H9 (cell line): ENCODE measurements around the gene SDHAF2. TPM values are rescaled to one million over a fixed set of nuclear protein-coding genes. Genes with fewer than 3 reads are reported as not detected.

Experiments
- DNase-seq: peaks from one replicate; pipeline ENCODE4 v3.0.0-alpha.2; 2017
- H2AFZ ChIP-seq: one replicate; pipeline ENCODE4 v1.6.1; 2013; ENCODE audit warnings: mild to moderate bottlenecking, low read length, control low read depth, moderate library complexity
- H2AK5ac ChIP-seq: 2 replicates; pipeline ENCODE4 v1.6.1; 2013; ENCODE audit warnings: low read length, control low read depth, mixed read lengths; ENCODE audit not compliant: insufficient read length
- H2BK120ac ChIP-seq: one replicate; pipeline ENCODE4 v1.6.1; 2013; ENCODE audit warnings: low read depth, mild to moderate bottlenecking, low read length, control low read depth, inconsistent platforms; ENCODE audit not compliant: poor library complexity, severe bottlenecking
- H2BK12ac ChIP-seq: 2 replicates; pipeline ENCODE4 v1.6.1; 2013; ENCODE audit warnings: low read length, control low read depth, mixed read lengths, low read depth; ENCODE audit not compliant: insufficient read length
- H2BK15ac ChIP-seq: 2 replicates; pipeline ENCODE4 v1.6.1; 2013; ENCODE audit warnings: low read depth, low read length, control low read depth
- H2BK20ac ChIP-seq: one replicate; pipeline ENCODE4 v1.6.1; 2013; ENCODE audit warnings: low read depth, mild to moderate bottlenecking, low read length, control low read depth, inconsistent platforms; ENCODE audit not compliant: poor library complexity, severe bottlenecking
- H2BK5ac ChIP-seq: 2 replicates; pipeline ENCODE4 v1.6.1; 2013; ENCODE audit warnings: low read length, control low read depth, mixed read lengths; ENCODE audit not compliant: insufficient read length
- H3K14ac ChIP-seq: 2 replicates; pipeline ENCODE4 v1.6.1; 2013; ENCODE audit warnings: low read length, control low read depth; ENCODE audit not compliant: insufficient read depth
- H3K18ac ChIP-seq: 2 replicates; pipeline ENCODE4 v1.6.1; 2013; ENCODE audit warnings: low read depth, mild to moderate bottlenecking, mixed read lengths, low read length, control low read depth; ENCODE audit not compliant: insufficient read length
- H3K23ac ChIP-seq: 2 replicates; pipeline ENCODE4 v1.6.1; 2013; ENCODE audit warnings: low read length, control low read depth, mixed read lengths, low read depth; ENCODE audit not compliant: insufficient read length
- H3K23me2 ChIP-seq: 2 replicates; pipeline ENCODE4 v1.6.1; 2013; ENCODE audit warnings: low read depth, mild to moderate bottlenecking, mixed read lengths, low read length, control low read depth; ENCODE audit not compliant: insufficient read length, poor library complexity, severe bottlenecking
- H3K27ac ChIP-seq: 2 replicates; pipeline ENCODE4 v1.5.1; 2013; ENCODE audit warnings: low read length, control low read depth, mixed read lengths, low read depth; ENCODE audit not compliant: insufficient read length
- H3K27me3 ChIP-seq: 2 replicates; pipeline ENCODE4 v1.6.1; 2013; ENCODE audit warnings: low read length, control low read depth, inconsistent platforms; ENCODE audit not compliant: insufficient read depth
- H3K4ac ChIP-seq: 2 replicates; pipeline ENCODE4 v1.6.1; 2013; ENCODE audit warnings: low read depth, mild to moderate bottlenecking, control low read depth, inconsistent platforms, low read length, moderate library complexity
- H3K4me1 ChIP-seq: 2 replicates; pipeline ENCODE4 v1.6.1; 2013; ENCODE audit warnings: low read length, control low read depth, inconsistent platforms; ENCODE audit not compliant: insufficient read depth
- H3K4me2 ChIP-seq: 2 replicates; pipeline ENCODE4 v1.6.1; 2013; ENCODE audit warnings: low read length, control low read depth, mixed read lengths; ENCODE audit not compliant: insufficient read length, insufficient read depth
- H3K56ac ChIP-seq: 2 replicates; pipeline ENCODE4 v1.6.1; 2013; ENCODE audit warnings: low read depth, mild to moderate bottlenecking, mixed read lengths, low read length, control low read depth; ENCODE audit not compliant: insufficient read length
- H3K79me1 ChIP-seq: 2 replicates; pipeline ENCODE4 v1.6.1; 2013; ENCODE audit warnings: low read depth, mild to moderate bottlenecking, moderate library complexity, low read length, control low read depth, inconsistent platforms; ENCODE audit not compliant: insufficient read depth, poor library complexity, severe bottlenecking
- H3K79me2 ChIP-seq: 2 replicates; pipeline ENCODE4 v1.6.1; 2013; ENCODE audit warnings: low read length, control low read depth, inconsistent platforms; ENCODE audit not compliant: insufficient read depth
- H3K9ac ChIP-seq: 2 replicates; pipeline ENCODE4 v1.6.1; 2013; ENCODE audit warnings: low read length, control low read depth, mixed read lengths; ENCODE audit not compliant: insufficient read length; ENCODE audit errors: extremely low read depth
- H3K9me3 ChIP-seq: one replicate; pipeline ENCODE4 v1.6.1; 2013; ENCODE audit warnings: low read depth, low read length, inconsistent platforms; ENCODE audit not compliant: control insufficient read depth
- H3T11ph ChIP-seq: one replicate; pipeline ENCODE4 v1.6.1; 2013; ENCODE audit warnings: mild to moderate bottlenecking, low read length, control low read depth, inconsistent platforms
- H4K20me1 ChIP-seq: one replicate; pipeline ENCODE4 v1.6.1; 2013; ENCODE audit not compliant: control insufficient read depth, insufficient read length, insufficient read depth
- H4K5ac ChIP-seq: 2 replicates; pipeline ENCODE4 v1.6.1; 2013; ENCODE audit warnings: low read depth, mild to moderate bottlenecking, mixed read lengths, low read length, control low read depth; ENCODE audit not compliant: insufficient read length
- H4K8ac ChIP-seq: replicated peaks from 2 replicates; pipeline ENCODE4 v1.6.1; 2013; ENCODE audit warnings: low read length, control low read depth, mixed read lengths, low read depth; ENCODE audit not compliant: insufficient read length
- H4K91ac ChIP-seq: 2 replicates; pipeline ENCODE4 v1.6.1; 2013; ENCODE audit warnings: low read depth, mild to moderate bottlenecking, moderate library complexity, mixed read lengths, low read length, control low read depth; ENCODE audit not compliant: insufficient read length
- H3K27ac Mint-ChIP-seq, 3 experiments: 2 replicates in 2 of 3; 3 replicates in 1 of 3; pipeline ENCODE4 v1.8.0; 2020 to 2021; ENCODE audit warnings: mixed read lengths in 3 of 3, mild to moderate bottlenecking in 1 of 3, moderate library complexity in 1 of 3
- H3K27me3 Mint-ChIP-seq: 2 replicates; pipeline ENCODE4 v1.8.0; 2021; ENCODE audit warnings: low read depth, mild to moderate bottlenecking, moderate library complexity, mixed read lengths
- H3K36me3 Mint-ChIP-seq, 3 experiments: 2 replicates in 2 of 3; 3 replicates in 1 of 3; pipeline ENCODE4 v1.8.0; 2020 to 2021; ENCODE audit warnings: low read depth in 3 of 3, mixed read lengths in 3 of 3; ENCODE audit not compliant: insufficient read depth in 1 of 3
- H3K4me1 Mint-ChIP-seq, 2 experiments: 2 replicates each; pipeline ENCODE4 v1.8.0; 2020; ENCODE audit warnings: mixed read lengths in 2 of 2
- H3K4me3 Mint-ChIP-seq, 2 experiments: 2 replicates in 1 of 2; 3 replicates in 1 of 2; pipeline ENCODE4 v1.8.0; 2020 to 2021; ENCODE audit warnings: mild to moderate bottlenecking in 2 of 2, mixed read lengths in 2 of 2, moderate library complexity in 1 of 2
- H3K9me3 Mint-ChIP-seq, 2 experiments: 2 replicates in 1 of 2; 3 replicates in 1 of 2; pipeline ENCODE4 v1.8.0; 2020; ENCODE audit warnings: mild to moderate bottlenecking in 2 of 2, mixed read lengths in 2 of 2, moderate library complexity in 1 of 2
- WGBS: extraction: QIAGEN DNeasy Blood & Tissue Kit; methylation state at CpG from one replicate; pipeline ENCODE4 v1.1.7; 2013; ENCODE audit warnings: missing lambda C conversion rate, low lambda C conversion rate, mixed read lengths; ENCODE audit not compliant: insufficient read length; ENCODE audit errors: extremely low coverage; 5-methylcytosine and 5-hydroxymethylcytosine counted together
- total RNA-seq: library from RNA; stranded (reverse); gene quantifications from 2 replicates; pipeline ENCODE4 v1.2.1, GENCODE V29; 2021
- TF ChIP-seq, protein P1 (sequence below): fragments of 200-600 bp; sonication (generic); conservative IDR thresholded peaks from 3 replicates; pipeline ENCODE4 v1.8.0; 2021; ENCODE audit warnings: antibody characterized with exemption, mild to moderate bottlenecking

Gene SDHAF2
- total RNA-seq, 1 experiment from 2014 or later, result 41.8 TPM

DNA sequence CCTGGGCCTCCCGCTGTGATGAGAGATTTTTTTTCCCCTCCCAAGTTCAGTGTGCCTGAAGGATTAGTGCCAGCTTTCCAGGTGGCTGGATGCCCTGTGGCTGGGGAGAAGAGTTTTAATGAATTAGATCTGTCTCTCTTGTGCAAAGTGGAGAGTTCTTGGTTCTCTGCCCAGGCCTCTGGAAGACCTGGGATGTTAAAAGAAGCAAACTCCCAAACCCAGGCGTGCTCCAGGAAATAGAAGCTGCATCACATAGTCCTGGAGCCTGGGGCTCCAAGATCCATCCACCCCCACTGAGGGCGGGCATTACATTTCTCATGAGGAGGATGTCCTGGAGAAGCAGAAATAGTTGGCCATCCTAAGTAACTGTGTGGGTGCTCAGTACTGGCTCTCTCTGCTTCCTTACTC lies 30.6 kb downstream of the SDHAF2 start:
- Mint-ChIP-seq H3K27me3 (no peaks in the 10 kb centered on the region), H3K36me3 (peaks cover under 1 to 8% (median 4%) of the 10 kb centered on the region in 3 experiments; a peak in 3 of 7 replicates), H3K9me3 (no peaks in the 10 kb centered on the region), H3K4me3 (no peak overlapping the region), H3K27ac (no peak overlapping the region), H3K4me1 (peaks cover 3 to 4% of the 10 kb centered on the region in 2 experiments; a peak in 3 of 4 replicates)
- no peak overlapping the region for H3K23ac ChIP-seq
- no peak overlapping the region for H3K27ac ChIP-seq
- DNase-seq, result no peak
- WGBS, result no CpG with 5 or more reads among the region's 3 CpGs
- peaks cover 2% of the 10 kb centered on the region for H4K20me1 ChIP-seq
- no peaks in the 10 kb centered on the region for H3K79me1 ChIP-seq
- H3K4me1 ChIP-seq, result no peaks in the 10 kb centered on the region
- no peak overlapping the region for H2BK5ac ChIP-seq
- H3K23me2 ChIP-seq, result no peaks in the 10 kb centered on the region
- no peak overlapping the region for H2BK20ac ChIP-seq
- H2AFZ ChIP-seq, result no peak overlapping the region
- H2BK120ac ChIP-seq, result no peak overlapping the region
- no peak overlapping the region for H2AK5ac ChIP-seq
- H2BK15ac ChIP-seq, result no peak overlapping the region
- TF ChIP-seq, protein P1, sequence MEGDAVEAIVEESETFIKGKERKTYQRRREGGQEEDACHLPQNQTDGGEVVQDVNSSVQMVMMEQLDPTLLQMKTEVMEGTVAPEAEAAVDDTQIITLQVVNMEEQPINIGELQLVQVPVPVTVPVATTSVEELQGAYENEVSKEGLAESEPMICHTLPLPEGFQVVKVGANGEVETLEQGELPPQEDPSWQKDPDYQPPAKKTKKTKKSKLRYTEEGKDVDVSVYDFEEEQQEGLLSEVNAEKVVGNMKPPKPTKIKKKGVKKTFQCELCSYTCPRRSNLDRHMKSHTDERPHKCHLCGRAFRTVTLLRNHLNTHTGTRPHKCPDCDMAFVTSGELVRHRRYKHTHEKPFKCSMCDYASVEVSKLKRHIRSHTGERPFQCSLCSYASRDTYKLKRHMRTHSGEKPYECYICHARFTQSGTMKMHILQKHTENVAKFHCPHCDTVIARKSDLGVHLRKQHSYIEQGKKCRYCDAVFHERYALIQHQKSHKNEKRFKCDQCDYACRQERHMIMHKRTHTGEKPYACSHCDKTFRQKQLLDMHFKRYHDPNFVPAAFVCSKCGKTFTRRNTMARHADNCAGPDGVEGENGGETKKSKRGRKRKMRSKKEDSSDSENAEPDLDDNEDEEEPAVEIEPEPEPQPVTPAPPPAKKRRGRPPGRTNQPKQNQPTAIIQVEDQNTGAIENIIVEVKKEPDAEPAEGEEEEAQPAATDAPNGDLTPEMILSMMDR, result no peak
- H3K18ac ChIP-seq, result no peak overlapping the region
- H3K4me2 ChIP-seq, result no peak overlapping the region
- H4K91ac ChIP-seq, result no peak overlapping the region
- H4K8ac ChIP-seq, result no peak overlapping the region
- H2BK12ac ChIP-seq, result no peak overlapping the region
- no peak overlapping the region for H4K5ac ChIP-seq
- H3K56ac ChIP-seq, result no peak overlapping the region
- H3K4ac ChIP-seq, result no peak overlapping the region
- H3K79me2 ChIP-seq, result no peaks in the 10 kb centered on the region
- H3K9me3 ChIP-seq, result no peaks in the 10 kb centered on the region
- H3K27me3 ChIP-seq, result no peaks in the 10 kb centered on the region
- no peak overlapping the region for H3T11ph ChIP-seq
- no peak overlapping the region for H3K9ac ChIP-seq
- no peak overlapping the region for H3K14ac ChIP-seq
